Keratinocyte (primary cell): ENCODE data around the gene LSM10. TPM values are rescaled to one million over a fixed set of nuclear protein-coding genes. Genes with fewer than 3 reads are reported as not detected.

ENCODE experiments used
- DNase-seq: peaks from one replicate; pipeline ENCODE4 v3.0.0-alpha.2; 2011; ENCODE audit warnings: low read depth, missing footprints, low spot score
- FAIRE-seq: peaks from 2 replicates; lab custom pipeline; 2011; peaks lifted over from hg19 to GRCh38; lab: Jason Lieb, UNC
- H2AFZ ChIP-seq: 2 replicates; pipeline ENCODE4 v1.6.0; 2012; ENCODE audit warnings: low read length, control low read depth, inconsistent platforms; ENCODE audit not compliant: control insufficient read depth
- H3K27ac ChIP-seq: 2 replicates; pipeline ENCODE4 v1.5.1; 2011; ENCODE audit warnings: low read length; ENCODE audit not compliant: control insufficient read depth, insufficient read depth
- H3K27me3 ChIP-seq: 3 replicates; pipeline ENCODE4 v1.6.0; 2011; ENCODE audit warnings: low read length; ENCODE audit not compliant: control insufficient read depth, insufficient read depth; ENCODE audit errors: extremely low read depth
- H3K36me3 ChIP-seq, 2 experiments: 2 replicates in 1 of 2; 3 replicates in 1 of 2; pipeline ENCODE4 v1.5.1; 2011; ENCODE audit warnings: low read length in 2 of 2, mild to moderate bottlenecking in 1 of 2; ENCODE audit not compliant: control insufficient read depth in 2 of 2, insufficient read depth in 2 of 2; ENCODE audit errors: extremely low read depth in 1 of 2
- H3K4me1 ChIP-seq: 3 replicates; pipeline ENCODE4 v1.5.1; 2011; ENCODE audit warnings: low read length; ENCODE audit not compliant: control insufficient read depth, insufficient read depth; ENCODE audit errors: extremely low read depth
- H3K4me2 ChIP-seq: 3 replicates; pipeline ENCODE4 v1.6.0; 2011; ENCODE audit warnings: low read depth, low read length; ENCODE audit not compliant: control insufficient read depth, insufficient read depth; ENCODE audit errors: extremely low read depth
- H3K4me3 ChIP-seq, 3 experiments: fragments of 200-600 bp in 1 of 3; sonication (generic) in 1 of 3; 2 replicates in 2 of 3; 3 replicates in 1 of 3; pipeline ENCODE4 v1.5.1; 2011 to 2016; ENCODE audit warnings: low read length in 3 of 3, mild to moderate bottlenecking in 3 of 3, control low read depth in 2 of 3, inconsistent platforms in 1 of 3, low read depth in 1 of 3, mixed read lengths in 1 of 3, mixed run types in 1 of 3, moderate library complexity in 1 of 3; ENCODE audit not compliant: control insufficient read depth in 2 of 3, insufficient read depth in 2 of 3; ENCODE audit errors: extremely low read depth in 1 of 3
- H3K79me2 ChIP-seq: 2 replicates; pipeline ENCODE4 v1.6.0; 2012; ENCODE audit warnings: low read length; ENCODE audit not compliant: control insufficient read depth, insufficient read depth
- H3K9ac ChIP-seq: 3 replicates; pipeline ENCODE4 v1.6.0; 2011; ENCODE audit warnings: low read length; ENCODE audit not compliant: control insufficient read depth, insufficient read depth; ENCODE audit errors: extremely low read depth
- H3K9me1 ChIP-seq: 3 replicates; pipeline ENCODE4 v1.6.0; 2011; ENCODE audit warnings: low read length; ENCODE audit not compliant: control insufficient read depth, insufficient read depth; ENCODE audit errors: extremely low read depth
- H3K9me3 ChIP-seq: 2 replicates; pipeline ENCODE4 v1.5.1; 2012; ENCODE audit warnings: low read depth, low read length; ENCODE audit not compliant: control insufficient read depth
- H4K20me1 ChIP-seq: 3 replicates; pipeline ENCODE4 v1.6.0; 2011; ENCODE audit warnings: low read length; ENCODE audit not compliant: control insufficient read depth, insufficient read depth; ENCODE audit errors: extremely low read depth
- EZH2 ChIP-seq: IDR thresholded peaks from one replicate; pipeline ENCODE4 v1.6.1; 2012; ENCODE audit warnings: inconsistent platforms, mild to moderate bottlenecking, low read length, moderate library complexity
- dilution Hi-C: fragments of 300-500 bp; cut with MboI; formaldehyde crosslinking; loops from one replicate; pipeline ENCODE4 v1.7.0; 2020; ENCODE audit warnings: low sequenced_read_pairs; ENCODE audit not compliant: extremely low pct_ligation_motif_present
- polyA plus RNA-seq, 5 experiments: library from polyadenylated mRNA; depleted of rRNA in 3 of 5; stranded (reverse) in 3 of 5; stranded (forward) in 1 of 5; unstranded in 1 of 5; fragments of >200 nt; gene quantifications; 1 replicate in 1 of 5; 2 replicates in 3 of 5; 3 replicates in 1 of 5; pipeline versions ENCODE4 v1.2.1 to v1.2.3, GENCODE V29; 2011 to 2012; ENCODE audit warnings: missing spikeins in 2 of 5, low read depth in 1 of 5, low replicate concordance in 1 of 5
- TF ChIP-seq, protein P1 (sequence below), 3 experiments: IDR thresholded peaks in 1 of 3; conservative IDR thresholded peaks in 1 of 3; optimal IDR thresholded peaks in 1 of 3; 2 replicates in 2 of 3; 3 replicates in 1 of 3; pipeline versions ENCODE3 to v1.5.1; 2011; ENCODE audit warnings: low read length in 3 of 3, mild to moderate bottlenecking in 3 of 3, moderate library complexity in 2 of 3, control low read depth in 1 of 3, inconsistent platforms in 1 of 3; ENCODE audit not compliant: insufficient read depth in 2 of 3; ENCODE audit errors: extremely low read depth in 1 of 3

The LSM10 gene
- polyA plus RNA-seq, 1 donor (not counting 4 experiments of a cell fraction or from before 2014, with no cell fraction given), result 45.3 TPM

DNA sequence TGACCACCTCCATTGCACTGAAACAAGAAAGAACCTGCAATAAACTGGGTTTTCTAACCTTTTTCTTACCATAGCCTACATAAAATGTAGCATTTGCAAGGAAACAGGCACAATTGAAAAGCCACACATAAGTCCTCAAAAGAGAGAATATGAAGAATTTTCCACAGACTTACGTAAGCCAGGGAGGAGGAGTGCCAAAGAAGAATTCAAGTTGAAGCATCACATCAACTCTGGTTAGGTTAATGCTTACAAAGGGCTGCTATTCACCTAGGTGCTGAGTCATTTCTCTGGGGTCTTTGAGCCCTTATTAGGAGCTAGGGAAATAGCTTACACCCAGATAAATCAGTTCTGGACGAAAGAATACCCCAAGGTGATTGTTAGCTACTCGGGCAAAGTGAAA, 42.9 kb upstream of the LSM10 start:
- Histone ChIP-seq H3K9me3 (no peaks in the 10 kb centered on the region), H3K9ac (no peak overlapping the region), H3K4me2 (no peak overlapping the region), H3K79me2 (no peaks in the 10 kb centered on the region), H3K27ac (no peak overlapping the region), H3K36me3 (no peaks in the 10 kb centered on the region), H2AFZ (no peak overlapping the region), H3K4me1 (peaks cover 15% of the 10 kb centered on the region), H3K27me3 (no peaks in the 10 kb centered on the region), H3K9me1 (no peaks in the 10 kb centered on the region), H4K20me1 (no peaks in the 10 kb centered on the region), H3K4me3 (no peak overlapping the region)
- FAIRE-seq (no peak), DNase-seq (no peak)
- TF ChIP-seq EZH2, result no peak
- TF ChIP-seq, protein P1, sequence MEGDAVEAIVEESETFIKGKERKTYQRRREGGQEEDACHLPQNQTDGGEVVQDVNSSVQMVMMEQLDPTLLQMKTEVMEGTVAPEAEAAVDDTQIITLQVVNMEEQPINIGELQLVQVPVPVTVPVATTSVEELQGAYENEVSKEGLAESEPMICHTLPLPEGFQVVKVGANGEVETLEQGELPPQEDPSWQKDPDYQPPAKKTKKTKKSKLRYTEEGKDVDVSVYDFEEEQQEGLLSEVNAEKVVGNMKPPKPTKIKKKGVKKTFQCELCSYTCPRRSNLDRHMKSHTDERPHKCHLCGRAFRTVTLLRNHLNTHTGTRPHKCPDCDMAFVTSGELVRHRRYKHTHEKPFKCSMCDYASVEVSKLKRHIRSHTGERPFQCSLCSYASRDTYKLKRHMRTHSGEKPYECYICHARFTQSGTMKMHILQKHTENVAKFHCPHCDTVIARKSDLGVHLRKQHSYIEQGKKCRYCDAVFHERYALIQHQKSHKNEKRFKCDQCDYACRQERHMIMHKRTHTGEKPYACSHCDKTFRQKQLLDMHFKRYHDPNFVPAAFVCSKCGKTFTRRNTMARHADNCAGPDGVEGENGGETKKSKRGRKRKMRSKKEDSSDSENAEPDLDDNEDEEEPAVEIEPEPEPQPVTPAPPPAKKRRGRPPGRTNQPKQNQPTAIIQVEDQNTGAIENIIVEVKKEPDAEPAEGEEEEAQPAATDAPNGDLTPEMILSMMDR (optimal IDR thresholded peaks at IDR 0.05 in 1 of 3, IDR thresholded peaks at IDR 0.05 in 1 of 3, conservative IDR thresholded peaks at IDR 0.05 in 1 of 3; ENCODE audit: extremely low read depth in 1 of 3, insufficient read depth in 2 of 3, low read length in 3 of 3), result no peak
- dilution Hi-C loops, result no loop called here

DNA sequence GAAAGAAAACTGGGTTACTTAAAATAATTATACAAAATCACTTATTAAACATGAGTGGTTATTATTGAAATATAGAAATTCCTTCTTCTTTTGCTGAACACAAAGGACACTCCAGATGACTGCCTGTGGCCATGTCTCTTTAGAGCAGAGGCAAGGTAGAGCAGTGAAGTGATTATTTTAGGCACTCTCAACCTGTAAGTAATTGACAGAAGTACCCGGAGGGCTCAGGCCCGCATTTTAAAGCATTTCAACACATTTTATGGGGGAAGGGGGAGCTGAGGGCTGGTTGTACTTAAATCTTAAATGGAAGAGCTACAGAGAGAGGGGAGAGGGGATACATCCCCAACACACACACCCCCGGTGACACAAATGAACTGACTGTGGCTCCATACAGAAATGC, 42.3 kb upstream of the LSM10 start:
- Histone ChIP-seq H4K20me1 (no peaks in the 10 kb centered on the region), H3K4me1 (peaks cover 15% of the 10 kb centered on the region), H3K9ac (no peak overlapping the region), H3K4me3 (no peak overlapping the region), H3K79me2 (no peaks in the 10 kb centered on the region), H3K4me2 (no peak overlapping the region), H3K9me3 (no peaks in the 10 kb centered on the region), H3K36me3 (no peaks in the 10 kb centered on the region), H3K27ac (no peak overlapping the region), H2AFZ (no peak overlapping the region), H3K9me1 (no peaks in the 10 kb centered on the region), H3K27me3 (no peaks in the 10 kb centered on the region)
- dilution Hi-C loops, result no loop called here
- DNase-seq (no peak), FAIRE-seq (no peak)
- TF ChIP-seq, protein P1 (optimal IDR thresholded peaks at IDR 0.05 in 1 of 3, IDR thresholded peaks at IDR 0.05 in 1 of 3, conservative IDR thresholded peaks at IDR 0.05 in 1 of 3; ENCODE audit: extremely low read depth in 1 of 3, insufficient read depth in 2 of 3, low read length in 3 of 3), result no peak
- no peak for TF ChIP-seq EZH2
